ENCODE measurements around the gene RPS6KA2. TPM values are rescaled to one million over a fixed set of nuclear protein-coding genes. Genes with fewer than 3 reads are reported as not detected.

The RPS6KA2 gene
- polyA plus RNA-seq, 1 donor (not counting 4 experiments of a cell fraction or from before 2014, with no cell fraction given) = 8.2 TPM

GRCh38 chr6:166552600-166552999 lies 74.5 kb downstream of the RPS6KA2 start:
- dilution Hi-C loops (cut with MboI; ENCODE audit: extremely low pct_ligation_motif_present, low sequenced_read_pairs) = no loop called here
- no peaks in the 10 kb centered on the region for H3K79me2 ChIP-seq (ENCODE audit: control insufficient read depth, insufficient read depth, low read length)
- H3K4me2 ChIP-seq (ENCODE audit: control insufficient read depth, extremely low read depth, insufficient read depth, low read depth, low read length) = no peak overlapping the region
- DNase-seq (ENCODE audit: low read depth, low spot score) (no peak), FAIRE-seq (no peak)
- no peaks in the 10 kb centered on the region for H3K9me1 ChIP-seq (ENCODE audit: control insufficient read depth, extremely low read depth, insufficient read depth, low read length)
- H3K4me1 ChIP-seq (ENCODE audit: control insufficient read depth, extremely low read depth, insufficient read depth, low read length) = peaks cover 31% of the 10 kb centered on the region
- no peak overlapping the region for H3K4me3 ChIP-seq (ENCODE audit: control insufficient read depth in 2 of 3, extremely low read depth in 1 of 3, insufficient read depth in 2 of 3, low read depth in 1 of 3, low read length in 3 of 3)
- H3K9ac ChIP-seq (ENCODE audit: control insufficient read depth, extremely low read depth, insufficient read depth, low read length) = no peak overlapping the region
- H3K27ac ChIP-seq (ENCODE audit: control insufficient read depth, insufficient read depth, low read length) = no peak overlapping the region
- no peak for TF ChIP-seq EZH2 (IDR thresholded peaks at IDR 0.05; ENCODE audit: low read length)
- TF ChIP-seq CTCF (optimal IDR thresholded peaks at IDR 0.05 in 1 of 3, IDR thresholded peaks at IDR 0.05 in 1 of 3, conservative IDR thresholded peaks at IDR 0.05 in 1 of 3; ENCODE audit: extremely low read depth in 1 of 3, insufficient read depth in 2 of 3, low read length in 3 of 3) = no peak
- H3K9me3 ChIP-seq (ENCODE audit: control insufficient read depth, low read depth, low read length) = no peaks in the 10 kb centered on the region
- H2AFZ ChIP-seq (ENCODE audit: control insufficient read depth, low read length) = no peak overlapping the region
- no peaks in the 10 kb centered on the region for H3K27me3 ChIP-seq (ENCODE audit: control insufficient read depth, extremely low read depth, insufficient read depth, low read length)
- H3K36me3 ChIP-seq (ENCODE audit: control insufficient read depth in 2 of 2, extremely low read depth in 1 of 2, insufficient read depth in 2 of 2, low read length in 2 of 2) = no peaks in the 10 kb centered on the region
- H4K20me1 ChIP-seq (ENCODE audit: control insufficient read depth, extremely low read depth, insufficient read depth, low read length) = no peaks in the 10 kb centered on the region

- no peaks in the 10 kb centered on the region for H3K36me3 ChIP-seq (ENCODE audit: control insufficient read depth in 2 of 2, extremely low read depth in 1 of 2, insufficient read depth in 2 of 2, low read length in 2 of 2)
- no peak overlapping the region for H3K9ac ChIP-seq (ENCODE audit: control insufficient read depth, extremely low read depth, insufficient read depth, low read length)
- no peaks in the 10 kb centered on the region for H3K9me1 ChIP-seq (ENCODE audit: control insufficient read depth, extremely low read depth, insufficient read depth, low read length)
- FAIRE-seq (no peak), DNase-seq (ENCODE audit: low read depth, low spot score) (no peak)
- no peak overlapping the region for H3K4me3 ChIP-seq (ENCODE audit: control insufficient read depth in 2 of 3, extremely low read depth in 1 of 3, insufficient read depth in 2 of 3, low read depth in 1 of 3, low read length in 3 of 3)
- H3K27ac ChIP-seq (ENCODE audit: control insufficient read depth, insufficient read depth, low read length) = no peak overlapping the region
- H3K4me2 ChIP-seq (ENCODE audit: control insufficient read depth, extremely low read depth, insufficient read depth, low read depth, low read length) = no peak overlapping the region
- peaks cover 24% of the 10 kb centered on the region for H3K4me1 ChIP-seq (ENCODE audit: control insufficient read depth, extremely low read depth, insufficient read depth, low read length)
- no peaks in the 10 kb centered on the region for H3K9me3 ChIP-seq (ENCODE audit: control insufficient read depth, low read depth, low read length)
- H3K79me2 ChIP-seq (ENCODE audit: control insufficient read depth, insufficient read depth, low read length) = no peaks in the 10 kb centered on the region
- TF ChIP-seq EZH2 (IDR thresholded peaks at IDR 0.05; ENCODE audit: low read length) (no peak), CTCF (optimal IDR thresholded peaks at IDR 0.05 in 1 of 3, IDR thresholded peaks at IDR 0.05 in 1 of 3, conservative IDR thresholded peaks at IDR 0.05 in 1 of 3; ENCODE audit: extremely low read depth in 1 of 3, insufficient read depth in 2 of 3, low read length in 3 of 3) (no peak)
- H3K27me3 ChIP-seq (ENCODE audit: control insufficient read depth, extremely low read depth, insufficient read depth, low read length) = no peaks in the 10 kb centered on the region
- no peak overlapping the region for H2AFZ ChIP-seq (ENCODE audit: control insufficient read depth, low read length)
- dilution Hi-C loops (cut with MboI; ENCODE audit: extremely low pct_ligation_motif_present, low sequenced_read_pairs) = no loop called here
- no peaks in the 10 kb centered on the region for H4K20me1 ChIP-seq (ENCODE audit: control insufficient read depth, extremely low read depth, insufficient read depth, low read length)
These were observed 75.1 kb downstream of the RPS6KA2 start for GRCh38 chr6:166551754-166552495.
